Neural progenitor cell (in vitro differentiated cells): ENCODE data around the gene P2RY11. TPM values are rescaled to one million over a fixed set of nuclear protein-coding genes. Genes with fewer than 3 reads are reported as not detected.

ENCODE experiments used
- DNase-seq: peaks from one replicate; pipeline ENCODE4 v3.0.0-alpha.2; 2016; ENCODE audit warnings: low spot score
- H2AFZ ChIP-seq: fragments of 200-600 bp; sonication (generic); replicated peaks from 2 replicates; pipeline ENCODE4 v1.6.1; 2016; ENCODE audit warnings: antibody characterized with exemption
- H3F3A ChIP-seq: fragments of 200-600 bp; sonication (generic); 2 replicates; pipeline ENCODE4 v1.6.1; 2016; ENCODE audit warnings: antibody characterized with exemption, low read depth
- H3K27ac ChIP-seq: fragments of 200-600 bp; sonication (generic); 2 replicates; pipeline ENCODE4 v1.5.1; 2016; ENCODE audit warnings: mild to moderate bottlenecking
- H3K27me3 ChIP-seq: fragments of 200-600 bp; sonication (generic); 2 replicates; pipeline ENCODE4 v1.6.1; 2016; ENCODE audit warnings: mild to moderate bottlenecking, moderate library complexity
- H3K36me3 ChIP-seq: fragments of 200-600 bp; sonication (generic); 2 replicates; pipeline ENCODE4 v1.5.1; 2016
- H3K4me1 ChIP-seq: fragments of 200-600 bp; sonication (generic); 2 replicates; pipeline ENCODE4 v1.6.1; 2016; ENCODE audit warnings: mixed run types
- H3K4me2 ChIP-seq: fragments of 200-600 bp; sonication (generic); 2 replicates; pipeline ENCODE4 v1.6.1; 2016
- H3K4me3 ChIP-seq: fragments of 200-600 bp; sonication (generic); 2 replicates; pipeline ENCODE4 v1.5.1; 2016
- H3K79me2 ChIP-seq: fragments of 200-600 bp; sonication (generic); 2 replicates; pipeline ENCODE4 v1.6.1; 2016; ENCODE audit warnings: low read depth
- H3K9ac ChIP-seq: fragments of 200-600 bp; sonication (generic); 2 replicates; pipeline ENCODE4 v1.6.1; 2016
- H3K9me3 ChIP-seq: fragments of 200-600 bp; sonication (generic); 2 replicates; pipeline ENCODE4 v1.5.1; 2016; ENCODE audit warnings: low read depth
- H4K20me1 ChIP-seq: fragments of 200-600 bp; sonication (generic); 2 replicates; pipeline ENCODE4 v1.6.1; 2016; ENCODE audit warnings: low read depth
- H3K27ac Mint-ChIP-seq: 3 replicates; pipeline ENCODE4 v1.8.0; 2021; ENCODE audit warnings: mixed read lengths
- H3K27me3 Mint-ChIP-seq: 2 replicates; pipeline ENCODE4 v1.8.0; 2022; ENCODE audit warnings: low read depth, mild to moderate bottlenecking, inconsistent platforms, moderate library complexity, mixed read lengths; ENCODE audit not compliant: insufficient read depth
- H3K36me3 Mint-ChIP-seq: 3 replicates; pipeline ENCODE4 v1.8.0; 2021; ENCODE audit warnings: mixed read lengths
- H3K4me1 Mint-ChIP-seq: 3 replicates; pipeline ENCODE4 v1.8.0; 2021; ENCODE audit warnings: mixed read lengths
- H3K4me3 Mint-ChIP-seq: 3 replicates; pipeline ENCODE4 v1.8.0; 2021; ENCODE audit warnings: mild to moderate bottlenecking, moderate library complexity, mixed read lengths
- H3K9me3 Mint-ChIP-seq: 3 replicates; pipeline ENCODE4 v1.8.0; 2020; ENCODE audit warnings: mixed read lengths
- CTCF ChIP-seq: fragments of 200-600 bp; sonication (generic); IDR thresholded peaks from 2 replicates; pipeline ENCODE4 v1.5.1; 2017; ENCODE audit warnings: antibody characterized with exemption, mild to moderate bottlenecking
- EZH2 ChIP-seq: fragments of 200-600 bp; sonication (generic); IDR thresholded peaks from 2 replicates; pipeline ENCODE4 v1.6.1; 2017; ENCODE audit warnings: antibody characterized with exemption, mild to moderate bottlenecking, moderate library complexity
- EZH2phosphoT487 ChIP-seq: fragments of 200-600 bp; sonication (generic); IDR thresholded peaks from 2 replicates; pipeline ENCODE4 v1.6.1; 2017; ENCODE audit warnings: antibody characterized with exemption
- total RNA-seq: library from RNA; depleted of rRNA; stranded (reverse); fragments of >200 nt; gene quantifications from 2 replicates; pipeline ENCODE4 v1.2.3, GENCODE V29; 2015; ENCODE audit warnings: low replicate concordance

The P2RY11 gene
- total RNA-seq, 1 donor from 2014 or later = not detected

- peaks cover 4% of the 10 kb centered on the region for H3K27me3 Mint-ChIP-seq
- Histone ChIP-seq H3K9ac (no peak overlapping the region), H3K4me2 (no peak overlapping the region), H3K4me1 (peaks cover 7% of the 10 kb centered on the region), H3K27ac (no peak overlapping the region), H3K36me3 (no peaks in the 10 kb centered on the region), H3K27me3 (no peaks in the 10 kb centered on the region), H4K20me1 (no peaks in the 10 kb centered on the region), H3F3A (peaks cover 8% of the 10 kb centered on the region), H3K79me2 (peaks cover 25% of the 10 kb centered on the region), H2AFZ (peak overlapping the region; percentile 70), H3K4me3 (peak overlapping the region; percentile 90), H3K9me3 (no peaks in the 10 kb centered on the region)
- H3K9me3 Mint-ChIP-seq = no peaks in the 10 kb centered on the region
- peak overlapping the region; percentile 88 for H3K4me3 Mint-ChIP-seq
- no peak for TF ChIP-seq EZH2
- no peak for TF ChIP-seq CTCF
- no peak for TF ChIP-seq EZH2phosphoT487
- H3K27ac Mint-ChIP-seq = peak overlapping the region; percentile 91
- peaks cover 14% of the 10 kb centered on the region for H3K36me3 Mint-ChIP-seq
- peaks cover 29% of the 10 kb centered on the region for H3K4me1 Mint-ChIP-seq
- DNase-seq = no peak
Observed at GRCh38 chr19:10105509-10106099, 5.9 kb upstream of the P2RY11 start.

GRCh38 chr19:10106100-10106936, 5.2 kb upstream of the P2RY11 start, which contains the start of gene PPAN:
TSS of gene PPAN (plus strand) at chr19:10106362. CDS start at chr19:10106395, 33 bp downstream.
- H3K36me3 ChIP-seq = no peaks in the 10 kb centered on the region
- peak within 1 kb of the TSS; percentile 9 for H3K27ac ChIP-seq
- no peaks in the 10 kb centered on the region for H3K9me3 ChIP-seq
- H3K4me1 ChIP-seq = peaks cover 7% of the 10 kb centered on the region
- H3K4me3 Mint-ChIP-seq = peak within 1 kb of the TSS; percentile 88
- TF ChIP-seq EZH2phosphoT487 (no peak), EZH2 (no peak), CTCF (no peak)
- peaks cover 8% of the 10 kb centered on the region for H3F3A ChIP-seq
- peak within 1 kb of the TSS; percentile 87 for H3K9ac ChIP-seq
- H3K4me2 ChIP-seq = peak within 1 kb of the TSS; percentile 98
- no peaks in the 10 kb centered on the region for H3K9me3 Mint-ChIP-seq
- H3K27me3 Mint-ChIP-seq = peaks cover 4% of the 10 kb centered on the region
- H4K20me1 ChIP-seq = no peaks in the 10 kb centered on the region
- H3K36me3 Mint-ChIP-seq = peaks cover 16% of the 10 kb centered on the region
- peak within 1 kb of the TSS; percentile 70 for H2AFZ ChIP-seq
- peaks cover 25% of the 10 kb centered on the region for H3K79me2 ChIP-seq
- peaks cover 29% of the 10 kb centered on the region for H3K4me1 Mint-ChIP-seq
- peak within 1 kb of the TSS; percentile 90 for H3K4me3 ChIP-seq
- peak; percentile 100 for DNase-seq
- peak within 1 kb of the TSS; percentile 91 for H3K27ac Mint-ChIP-seq
- no peaks in the 10 kb centered on the region for H3K27me3 ChIP-seq

- H3K9ac ChIP-seq = peak overlapping the region; percentile 87
- peak overlapping the region; percentile 90 for H3K4me3 ChIP-seq
- H3K4me1 ChIP-seq = peaks cover 7% of the 10 kb centered on the region
- H4K20me1 ChIP-seq = peaks cover 2% of the 10 kb centered on the region
- H2AFZ ChIP-seq = no peak overlapping the region
- Mint-ChIP-seq H3K4me1 (peaks cover 26% of the 10 kb centered on the region), H3K27me3 (peaks cover 2% of the 10 kb centered on the region), H3K36me3 (peaks cover 16% of the 10 kb centered on the region), H3K27ac (peak overlapping the region; percentile 86), H3K4me3 (peak overlapping the region; percentile 88), H3K9me3 (no peaks in the 10 kb centered on the region)
- H3K4me2 ChIP-seq = peak overlapping the region; percentile 98
- no peak for DNase-seq
- H3K27ac ChIP-seq = no peak overlapping the region
- H3K27me3 ChIP-seq = no peaks in the 10 kb centered on the region
- no peaks in the 10 kb centered on the region for H3K36me3 ChIP-seq
- peaks cover 16% of the 10 kb centered on the region for H3F3A ChIP-seq
- H3K9me3 ChIP-seq = no peaks in the 10 kb centered on the region
- H3K79me2 ChIP-seq = peaks cover 25% of the 10 kb centered on the region
- no peak for TF ChIP-seq EZH2
- TF ChIP-seq CTCF = no peak
Observed at GRCh38 chr19:10107254-10107653, 4.2 kb upstream of the P2RY11 start.
